OCI-LY7 (cell line): ENCODE results near the gene COL4A2. TPM values are rescaled to one million over a fixed set of nuclear protein-coding genes. Genes with fewer than 3 reads are reported as not detected.

Experiments used
- BruUV-seq: library from RNA; stranded (reverse); fragments of 400-500 nt; replicated peaks from 2 replicates; lab custom pipeline; 2021; lab: Mats Ljungman, UMichigan
- CTCF ChIA-PET: fragments of 300-600 bp; sonication (Branson Sonifier 250); formaldehyde crosslinking; loops from one replicate; lab custom pipeline; 2022; ENCODE audit warnings: antibody characterized with exemption; ENCODE audit not compliant: unreplicated experiment; lab: Charles Lee
- POLR2A ChIA-PET: fragments of 300-600 bp; sonication (Branson Sonifier 250); formaldehyde crosslinking; loops from one replicate; lab custom pipeline; 2022; ENCODE audit warnings: antibody characterized with exemption; lab: Charles Lee
- DNase-seq: peaks from one replicate; pipeline ENCODE4 v3.0.0-alpha.2; 2015; ENCODE audit warnings: low spot score
- H2AFZ ChIP-seq: fragments of 200-600 bp; sonication (generic), shearing (Covaris generic); 2 replicates; pipeline ENCODE4 v1.6.1; 2014; ENCODE audit warnings: mild to moderate bottlenecking, antibody characterized with exemption, low read length, moderate library complexity
- H3K27ac ChIP-seq: fragments of 200-600 bp; sonication (generic); 2 replicates; pipeline ENCODE4 v1.5.1; 2014; ENCODE audit warnings: mixed run types, low read depth, mild to moderate bottlenecking, moderate library complexity, low read length, inconsistent platforms; ENCODE audit not compliant: poor library complexity, severe bottlenecking
- H3K36me3 ChIP-seq: fragments of 200-600 bp; sonication (generic); 2 replicates; pipeline ENCODE4 v1.6.1; 2014; ENCODE audit warnings: mild to moderate bottlenecking, antibody characterized with exemption, low read length, moderate library complexity, mixed read lengths; ENCODE audit not compliant: insufficient read depth
- H3K4me1 ChIP-seq: fragments of 200-600 bp; sonication (generic); 2 replicates; pipeline ENCODE4 v1.5.1; 2014; ENCODE audit warnings: mild to moderate bottlenecking, low read length; ENCODE audit not compliant: insufficient read depth, poor library complexity, severe bottlenecking
- H3K4me2 ChIP-seq: fragments of 200-600 bp; sonication (generic); 2 replicates; pipeline ENCODE4 v1.6.1; 2014; ENCODE audit warnings: mild to moderate bottlenecking, low read length
- H3K4me3 ChIP-seq: fragments of 200-600 bp; sonication (generic); 2 replicates; pipeline ENCODE4 v1.5.1; 2014; ENCODE audit warnings: mild to moderate bottlenecking, low read depth, low read length; ENCODE audit not compliant: poor library complexity, severe bottlenecking
- H3K79me2 ChIP-seq: fragments of 200-600 bp; sonication (generic); 2 replicates; pipeline ENCODE4 v1.6.1; 2016; ENCODE audit warnings: low read depth, mild to moderate bottlenecking, low read length, moderate library complexity, mixed read lengths; ENCODE audit not compliant: insufficient read depth
- H3K9me2 ChIP-seq: fragments of 200-600 bp; sonication (generic); 2 replicates; pipeline ENCODE4 v1.6.1; 2016; ENCODE audit warnings: mild to moderate bottlenecking, low read length, mixed read lengths; ENCODE audit not compliant: insufficient read depth
- H3K9me3 ChIP-seq: fragments of 200-600 bp; sonication (generic); 2 replicates; pipeline ENCODE4 v1.6.1; 2014; ENCODE audit warnings: mild to moderate bottlenecking, mixed run types, low read length, mixed read lengths
- H4K20me1 ChIP-seq: fragments of 200-600 bp; sonication (generic); 2 replicates; pipeline ENCODE4 v1.6.1; 2014; ENCODE audit warnings: mild to moderate bottlenecking, antibody characterized with exemption, low read length, moderate library complexity, mixed read lengths; ENCODE audit not compliant: insufficient read depth
- EZH2phosphoT487 ChIP-seq: fragments of 200-600 bp; sonication (generic); IDR thresholded peaks from 2 replicates; pipeline ENCODE4 v1.6.1; 2018; ENCODE audit warnings: low read depth, borderline replicate concordance, mild to moderate bottlenecking, mixed run types, antibody characterized with exemption, low read length, moderate library complexity, mixed read lengths
- intact Hi-C: fragments of 100-400 bp; cut with micrococcal nuclease; formaldehyde crosslinking; loops from one replicate; pipeline ENCODE4 v1.10.0; 2022; ENCODE audit not compliant: unreplicated experiment
- total RNA-seq, 2 experiments: library from RNA; depleted of rRNA in 1 of 2; stranded (reverse); fragments of >200 nt in 1 of 2; shearing (Covaris generic) in 1 of 2; gene quantifications; 2 replicates each; pipeline ENCODE4 v1.2.3, GENCODE V29; 2014 to 2022
- TF ChIP-seq, protein P1 (sequence below): fragments of 200-600 bp; sonication (generic); conservative IDR thresholded peaks from 2 replicates; pipeline ENCODE4 v1.5.1; 2014; ENCODE audit warnings: mild to moderate bottlenecking, antibody characterized with exemption, low read length, moderate library complexity, mixed read lengths

The COL4A2 gene
- total RNA-seq, 2 experiments from 2014 or later = 0.34 TPM; not detected in 1

DNA sequence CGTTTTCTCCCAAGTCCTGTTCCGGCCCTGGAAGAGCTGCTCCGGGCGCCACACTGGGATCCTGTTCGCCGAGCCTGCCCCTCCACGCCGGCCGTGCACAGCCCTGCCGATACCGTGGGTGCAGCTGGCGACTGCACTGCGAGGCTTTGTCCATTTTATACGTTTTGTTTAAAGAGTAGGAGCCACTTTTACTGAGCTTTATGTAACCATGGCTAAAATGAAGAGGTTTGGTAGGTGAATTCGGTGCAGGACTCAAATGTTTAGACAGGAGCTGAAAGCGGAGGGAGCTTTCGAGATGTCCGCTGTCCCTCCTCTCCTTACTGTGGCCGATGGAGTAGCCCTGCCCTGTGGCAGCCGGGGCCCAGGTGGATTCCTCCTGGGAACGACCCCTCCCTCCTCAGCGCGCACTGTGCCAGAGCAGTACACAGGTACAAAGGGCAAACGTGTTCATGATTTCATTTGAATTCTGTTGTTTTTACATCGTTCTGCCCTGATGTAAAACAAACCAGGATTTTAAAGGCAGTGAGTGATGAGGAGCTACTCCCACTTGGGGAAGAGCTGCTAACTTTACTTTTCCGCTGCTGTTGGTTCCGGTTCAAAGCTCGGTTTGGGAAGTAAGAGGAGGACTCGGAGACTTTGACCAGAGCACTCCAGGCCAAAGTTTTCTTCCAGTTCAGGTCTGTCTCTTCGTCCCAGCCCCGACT is 1.7 kb downstream of the COL4A2 start:
- Histone ChIP-seq H3K4me3 (no peak overlapping the region), H3K9me2 (no peaks in the 10 kb centered on the region), H3K27ac (no peak overlapping the region), H4K20me1 (no peaks in the 10 kb centered on the region), H3K9me3 (no peaks in the 10 kb centered on the region), H3K79me2 (no peaks in the 10 kb centered on the region), H3K4me1 (no peaks in the 10 kb centered on the region), H3K36me3 (no peaks in the 10 kb centered on the region), H2AFZ (no peak overlapping the region), H3K4me2 (no peak overlapping the region)
- intact Hi-C loops = no loop called here
- ChIA-PET CTCF (no interaction called here), POLR2A (no interaction called here)
- BruUV-seq = no TSS peak
- DNase-seq = no peak
- no peak for TF ChIP-seq EZH2phosphoT487
- TF ChIP-seq, protein P1, sequence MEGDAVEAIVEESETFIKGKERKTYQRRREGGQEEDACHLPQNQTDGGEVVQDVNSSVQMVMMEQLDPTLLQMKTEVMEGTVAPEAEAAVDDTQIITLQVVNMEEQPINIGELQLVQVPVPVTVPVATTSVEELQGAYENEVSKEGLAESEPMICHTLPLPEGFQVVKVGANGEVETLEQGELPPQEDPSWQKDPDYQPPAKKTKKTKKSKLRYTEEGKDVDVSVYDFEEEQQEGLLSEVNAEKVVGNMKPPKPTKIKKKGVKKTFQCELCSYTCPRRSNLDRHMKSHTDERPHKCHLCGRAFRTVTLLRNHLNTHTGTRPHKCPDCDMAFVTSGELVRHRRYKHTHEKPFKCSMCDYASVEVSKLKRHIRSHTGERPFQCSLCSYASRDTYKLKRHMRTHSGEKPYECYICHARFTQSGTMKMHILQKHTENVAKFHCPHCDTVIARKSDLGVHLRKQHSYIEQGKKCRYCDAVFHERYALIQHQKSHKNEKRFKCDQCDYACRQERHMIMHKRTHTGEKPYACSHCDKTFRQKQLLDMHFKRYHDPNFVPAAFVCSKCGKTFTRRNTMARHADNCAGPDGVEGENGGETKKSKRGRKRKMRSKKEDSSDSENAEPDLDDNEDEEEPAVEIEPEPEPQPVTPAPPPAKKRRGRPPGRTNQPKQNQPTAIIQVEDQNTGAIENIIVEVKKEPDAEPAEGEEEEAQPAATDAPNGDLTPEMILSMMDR = no peak

DNA sequence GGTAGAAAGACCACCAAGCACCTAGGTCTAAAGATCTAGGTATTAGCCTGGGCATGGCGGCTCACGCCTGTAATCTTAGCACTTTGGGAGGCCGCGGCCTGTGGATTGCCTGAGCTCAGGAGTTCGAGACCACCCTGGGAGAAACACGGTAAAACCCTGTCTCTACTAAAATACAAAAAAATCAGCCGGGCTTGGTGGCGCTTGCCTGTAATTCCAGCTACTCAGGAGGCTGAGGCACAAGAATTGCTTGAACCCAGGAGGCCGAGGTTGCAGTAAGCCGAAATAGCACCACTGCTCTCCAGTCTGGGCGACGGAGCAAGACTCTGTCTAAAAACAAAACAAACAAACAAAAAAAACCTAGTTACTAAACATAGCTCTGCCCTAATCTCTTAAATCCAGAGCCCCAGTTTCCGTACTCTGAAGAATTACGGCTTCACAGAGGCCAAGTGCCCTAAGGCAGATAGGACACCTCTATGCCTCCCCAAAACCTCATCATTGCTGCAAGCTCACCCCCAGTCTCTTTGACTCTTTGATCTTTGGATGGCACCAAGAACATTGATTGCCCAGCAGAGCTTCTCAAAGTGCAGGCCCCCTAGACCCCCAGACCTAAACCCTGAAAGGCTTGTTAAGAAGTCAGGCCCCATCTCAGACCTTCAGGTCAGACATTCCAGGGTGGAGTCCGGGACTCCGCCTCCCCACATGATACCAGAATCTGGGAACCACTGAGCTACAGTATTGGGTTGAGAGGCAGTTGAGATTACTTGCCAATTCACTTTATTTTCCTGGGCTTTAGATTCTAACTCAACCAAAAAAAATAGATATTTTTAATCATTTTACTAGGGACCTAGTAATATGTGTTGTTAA is 2.8 kb downstream of the COL4A2 start:
- no peak for DNase-seq
- ChIA-PET POLR2A (no interaction called here), CTCF (no interaction called here)
- H3K4me2 ChIP-seq = no peak overlapping the region
- no peaks in the 10 kb centered on the region for H3K36me3 ChIP-seq
- no peaks in the 10 kb centered on the region for H3K4me1 ChIP-seq
- no peak overlapping the region for H2AFZ ChIP-seq
- no peaks in the 10 kb centered on the region for H3K79me2 ChIP-seq
- no TSS peak for BruUV-seq
- H3K9me3 ChIP-seq = no peaks in the 10 kb centered on the region
- TF ChIP-seq EZH2phosphoT487 = no peak
- TF ChIP-seq, protein P1 = no peak
- H3K4me3 ChIP-seq = no peak overlapping the region
- no peak overlapping the region for H3K27ac ChIP-seq
- H4K20me1 ChIP-seq = no peaks in the 10 kb centered on the region
- no peaks in the 10 kb centered on the region for H3K9me2 ChIP-seq
- intact Hi-C loops = no loop called here
